Measurements from ENCODE around the gene ZBTB2. TPM values are rescaled to one million over a fixed set of nuclear protein-coding genes. Genes with fewer than 3 reads are reported as not detected.

ZBTB2 gene
- total and polyA plus RNA-seq, 11 donors: 3.2 to 8.2 (median 5.0) TPM

DNA sequence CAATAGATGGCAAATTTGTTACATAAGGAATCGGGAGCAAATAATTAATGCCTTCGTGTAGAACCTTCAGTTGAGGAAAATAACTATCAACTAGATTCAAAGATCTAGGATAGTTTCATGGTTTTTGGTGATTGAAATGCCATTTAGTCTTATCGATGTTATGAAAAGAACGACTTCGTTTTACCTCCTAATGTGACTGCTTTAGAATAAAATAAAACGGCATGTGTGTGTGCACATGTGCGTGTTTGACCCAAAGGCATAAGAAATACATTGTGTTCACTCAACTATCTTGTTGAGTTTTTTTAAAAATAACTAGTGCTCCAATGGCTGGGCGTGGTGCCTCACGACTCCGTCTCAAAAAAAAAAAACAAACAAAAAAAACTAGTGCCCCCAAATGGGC is 37.6 kb downstream of the ZBTB2 start:
- ATAC-seq (no peak), DNase-seq (no peak)
- Histone ChIP-seq H3K27me3 (no peaks in the 10 kb centered on the region), H3K4me3 (no peak overlapping the region), H3K36me3 (peaks cover 0 to 55% (median 8%) of the 10 kb centered on the region in 9 donors), H3K4me1 (peaks cover 0 to 17% (median 3%) of the 10 kb centered on the region in 12 donors), H3K9me3 (no peaks in the 10 kb centered on the region), H3K27ac (no peak overlapping the region)
- 91 to 97% (median 95%) methylated on average over 10 of the region's 10 CpGs for WGBS, 4 donors
- intact Hi-C loops (cut with DNase I): no loop called here
- TF ChIP-seq, protein P1, sequence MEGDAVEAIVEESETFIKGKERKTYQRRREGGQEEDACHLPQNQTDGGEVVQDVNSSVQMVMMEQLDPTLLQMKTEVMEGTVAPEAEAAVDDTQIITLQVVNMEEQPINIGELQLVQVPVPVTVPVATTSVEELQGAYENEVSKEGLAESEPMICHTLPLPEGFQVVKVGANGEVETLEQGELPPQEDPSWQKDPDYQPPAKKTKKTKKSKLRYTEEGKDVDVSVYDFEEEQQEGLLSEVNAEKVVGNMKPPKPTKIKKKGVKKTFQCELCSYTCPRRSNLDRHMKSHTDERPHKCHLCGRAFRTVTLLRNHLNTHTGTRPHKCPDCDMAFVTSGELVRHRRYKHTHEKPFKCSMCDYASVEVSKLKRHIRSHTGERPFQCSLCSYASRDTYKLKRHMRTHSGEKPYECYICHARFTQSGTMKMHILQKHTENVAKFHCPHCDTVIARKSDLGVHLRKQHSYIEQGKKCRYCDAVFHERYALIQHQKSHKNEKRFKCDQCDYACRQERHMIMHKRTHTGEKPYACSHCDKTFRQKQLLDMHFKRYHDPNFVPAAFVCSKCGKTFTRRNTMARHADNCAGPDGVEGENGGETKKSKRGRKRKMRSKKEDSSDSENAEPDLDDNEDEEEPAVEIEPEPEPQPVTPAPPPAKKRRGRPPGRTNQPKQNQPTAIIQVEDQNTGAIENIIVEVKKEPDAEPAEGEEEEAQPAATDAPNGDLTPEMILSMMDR (IDR thresholded peaks at IDR 0.05): no peak
- TF ChIP-seq POLR2A (IDR thresholded peaks at IDR 0.05): no peak

DNA sequence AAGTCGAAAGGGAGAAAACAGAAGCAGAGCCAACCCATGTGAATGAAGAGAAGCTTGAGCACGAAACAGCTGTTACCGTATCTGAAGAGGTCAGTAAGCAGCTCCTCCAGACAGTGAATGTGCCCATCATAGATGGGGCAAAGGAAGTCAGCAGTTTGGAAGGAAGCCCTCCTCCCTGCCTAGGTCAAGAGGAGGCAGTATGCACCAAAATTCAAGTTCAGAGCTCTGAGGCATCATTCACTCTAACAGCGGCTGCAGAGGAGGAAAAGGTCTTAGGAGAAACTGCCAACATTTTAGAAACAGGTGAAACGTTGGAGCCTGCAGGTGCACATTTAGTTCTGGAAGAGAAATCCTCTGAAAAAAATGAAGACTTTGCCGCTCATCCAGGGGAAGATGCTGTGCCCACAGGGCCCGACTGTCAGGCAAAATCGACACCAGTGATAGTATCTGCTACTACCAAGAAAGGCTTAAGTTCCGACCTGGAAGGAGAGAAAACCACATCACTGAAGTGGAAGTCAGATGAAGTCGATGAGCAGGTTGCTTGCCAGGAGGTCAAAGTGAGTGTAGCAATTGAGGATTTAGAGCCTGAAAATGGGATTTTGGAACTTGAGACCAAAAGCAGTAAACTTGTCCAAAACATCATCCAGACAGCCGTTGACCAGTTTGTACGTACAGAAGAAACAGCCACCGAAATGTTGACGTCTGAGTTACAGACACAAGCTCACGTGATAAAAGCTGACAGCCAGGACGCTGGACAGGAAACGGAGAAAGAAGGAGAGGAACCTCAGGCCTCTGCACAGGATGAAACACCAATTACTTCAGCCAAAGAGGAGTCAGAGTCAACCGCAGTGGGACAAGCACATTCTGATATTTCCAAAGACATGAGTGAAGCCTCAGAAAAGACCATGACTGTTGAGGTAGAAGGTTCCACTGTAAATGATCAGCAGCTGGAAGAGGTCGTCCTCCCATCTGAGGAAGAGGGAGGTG is 38.7 kb downstream of the ZBTB2 start:
- 64 to 70% (median 67%) methylated on average over 19 of the region's 19 CpGs for WGBS, 4 donors
- H3K36me3 ChIP-seq: peaks cover 0 to 47% (median 6%) of the 10 kb centered on the region in 9 donors
- H3K27me3 ChIP-seq: no peaks in the 10 kb centered on the region
- no peak overlapping the region for H3K27ac ChIP-seq
- H3K4me3 ChIP-seq: no peak overlapping the region
- H3K4me1 ChIP-seq: peaks cover 0 to 17% (median 3%) of the 10 kb centered on the region in 12 donors
- ATAC-seq (peak in 1 of 4 donors; percentile 27), DNase-seq (no peak)
- TF ChIP-seq, protein P1 (IDR thresholded peaks at IDR 0.05): no peak
- no peak for TF ChIP-seq POLR2A (IDR thresholded peaks at IDR 0.05)
- intact Hi-C loops (cut with DNase I): no loop called here
- H3K9me3 ChIP-seq: no peaks in the 10 kb centered on the region

DNA sequence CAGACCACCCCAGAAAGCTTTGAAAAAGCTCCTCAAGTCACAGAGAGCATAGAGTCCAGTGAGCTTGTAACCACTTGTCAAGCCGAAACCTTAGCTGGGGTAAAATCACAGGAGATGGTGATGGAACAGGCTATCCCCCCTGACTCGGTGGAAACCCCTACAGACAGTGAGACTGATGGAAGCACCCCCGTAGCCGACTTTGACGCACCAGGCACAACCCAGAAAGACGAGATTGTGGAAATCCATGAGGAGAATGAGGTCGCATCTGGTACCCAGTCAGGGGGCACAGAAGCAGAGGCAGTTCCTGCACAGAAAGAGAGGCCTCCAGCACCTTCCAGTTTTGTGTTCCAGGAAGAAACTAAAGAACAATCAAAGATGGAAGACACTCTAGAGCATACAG is 39.6 kb downstream of the ZBTB2 start:
- Histone ChIP-seq H3K27ac (no peak overlapping the region), H3K4me3 (no peak overlapping the region), H3K4me1 (peaks cover 0 to 11% (median 3%) of the 10 kb centered on the region in 12 donors), H3K27me3 (no peaks in the 10 kb centered on the region), H3K9me3 (no peaks in the 10 kb centered on the region), H3K36me3 (peaks cover 0 to 40% (median 6%) of the 10 kb centered on the region in 9 donors)
- intact Hi-C loops (cut with DNase I): no loop called here
- 92 to 96% (median 95%) methylated on average over 7 of the region's 7 CpGs for WGBS, 4 donors
- ATAC-seq (no peak), DNase-seq (no peak)
- TF ChIP-seq POLR2A (IDR thresholded peaks at IDR 0.05): no peak
- TF ChIP-seq, protein P1 (IDR thresholded peaks at IDR 0.05): no peak

DNA sequence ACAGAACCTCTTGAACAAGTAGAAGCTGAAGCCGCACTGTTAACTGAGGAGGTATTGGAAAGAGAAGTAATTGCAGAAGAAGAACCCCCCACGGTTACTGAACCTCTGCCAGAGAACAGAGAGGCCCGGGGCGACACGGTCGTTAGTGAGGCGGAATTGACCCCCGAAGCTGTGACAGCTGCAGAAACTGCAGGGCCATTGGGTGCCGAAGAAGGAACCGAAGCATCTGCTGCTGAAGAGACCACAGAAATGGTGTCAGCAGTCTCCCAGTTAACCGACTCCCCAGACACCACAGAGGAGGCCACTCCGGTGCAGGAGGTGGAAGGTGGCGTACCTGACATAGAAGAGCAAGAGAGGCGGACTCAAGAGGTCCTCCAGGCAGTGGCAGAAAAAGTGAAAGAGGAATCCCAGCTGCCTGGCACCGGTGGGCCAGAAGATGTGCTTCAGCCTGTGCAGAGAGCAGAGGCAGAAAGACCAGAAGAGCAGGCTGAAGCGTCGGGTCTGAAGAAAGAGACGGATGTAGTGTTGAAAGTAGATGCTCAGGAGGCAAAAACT is 40.1 kb downstream of the ZBTB2 start:
- no peak for DNase-seq
- 93 to 96% (median 96%) methylated on average over 18 of the region's 18 CpGs for WGBS, 4 donors
- no peaks in the 10 kb centered on the region for H3K27me3 ChIP-seq
- intact Hi-C loops (cut with DNase I): no loop called here
- peaks cover 0 to 35% (median 6%) of the 10 kb centered on the region in 9 donors for H3K36me3 ChIP-seq
- ATAC-seq: no peak
- no peak overlapping the region for H3K27ac ChIP-seq
- TF ChIP-seq POLR2A (IDR thresholded peaks at IDR 0.05): no peak
- TF ChIP-seq, protein P1 (IDR thresholded peaks at IDR 0.05): no peak
- H3K4me3 ChIP-seq: no peak overlapping the region
- no peaks in the 10 kb centered on the region for H3K9me3 ChIP-seq
- H3K4me1 ChIP-seq: peaks cover 0 to 11% (median 3%) of the 10 kb centered on the region in 12 donors

Data from heart left ventricle (tissue), 16 donors.